K562 (cell line): ENCODE measurements around the gene ACLY. TPM values are rescaled to one million over a fixed set of nuclear protein-coding genes. Genes with fewer than 3 reads are reported as not detected.

Experiments used
- BHLHE40 ChIP-seq: IDR thresholded peaks from 2 replicates; pipeline ENCODE4 v1.6.1; 2011; ENCODE audit warnings: low read length, improper control_type of control experiment
- CBX1 ChIP-seq: sonication (generic); IDR thresholded peaks from 2 replicates; pipeline ENCODE4 v1.6.1; 2016; ENCODE audit warnings: antibody characterized with exemption, low read depth, mild to moderate bottlenecking
- CHD2 ChIP-seq: IDR thresholded peaks from 2 replicates; pipeline ENCODE4 v1.6.1; 2011; ENCODE audit warnings: low read depth, low read length
- CREBBP ChIP-seq: IDR thresholded peaks from one replicate; pipeline ENCODE4 v1.6.1; 2012; ENCODE audit warnings: low read depth, mild to moderate bottlenecking, control low read depth, inconsistent platforms, low read length
- FOSL1 ChIP-seq: fragments of 200-800 bp; sonication (Bioruptor generic); conservative IDR thresholded peaks from 2 replicates; pipeline ENCODE4 v1.6.1; 2016; ENCODE audit warnings: missing genetic modification characterization, missing compliant biosample characterization
- FOXA3 ChIP-seq, 2 experiments: fragments of 450-650 bp in 1 of 2; sonication (generic) in 1 of 2; formaldehyde crosslinking; IDR thresholded peaks in 1 of 2; conservative IDR thresholded peaks in 1 of 2; 2 replicates each; pipeline versions ENCODE4 v1.4.0 to v1.8.0; 2020 to 2022; ENCODE audit warnings: mild to moderate bottlenecking in 2 of 2, missing genetic modification reagents in 1 of 2
- FOXJ2 ChIP-seq: fragments of 200-800 bp; sonication (Bioruptor generic); IDR thresholded peaks from 2 replicates; pipeline ENCODE4 v1.6.1; 2016; ENCODE audit warnings: missing genetic modification characterization, missing compliant biosample characterization
- GABPA ChIP-seq: fragments of 200-800 bp; sonication (Bioruptor generic); conservative IDR thresholded peaks from 2 replicates; pipeline ENCODE4 v1.6.1; 2016; ENCODE audit warnings: low read depth, missing genetic modification characterization, missing compliant biosample characterization
- HDAC8 ChIP-seq: fragments of 450-650 bp; IDR thresholded peaks from 2 replicates; pipeline ENCODE4 v1.6.1; 2016; ENCODE audit warnings: mild to moderate bottlenecking, missing genetic modification characterization, moderate library complexity, missing compliant biosample characterization
- HIVEP1 ChIP-seq: fragments of 250-450 bp; sonication (Bioruptor Pico); IDR thresholded peaks from 2 replicates; pipeline ENCODE4 v1.4.0; 2020; ENCODE audit warnings: mild to moderate bottlenecking
- PHB ChIP-seq: fragments of 250-450 bp; sonication (Bioruptor Pico); IDR thresholded peaks from 2 replicates; pipeline ENCODE4 v1.5.0; 2021
- POLR2G ChIP-seq: fragments of 200-400 bp; formaldehyde crosslinking; IDR thresholded peaks from 2 replicates; pipeline ENCODE4 v1.6.1; 2017; ENCODE audit warnings: low read depth, mild to moderate bottlenecking, antibody characterized with exemption, low read length, moderate library complexity
- RFX1 ChIP-seq: fragments of 450-650 bp; IDR thresholded peaks from 2 replicates; pipeline ENCODE4 v1.6.1; 2016; ENCODE audit warnings: mild to moderate bottlenecking, moderate library complexity
- SIN3A ChIP-seq, 2 experiments: fragments of 150-350 bp in 1 of 2; IDR thresholded peaks; 2 replicates each; pipeline ENCODE4 v1.6.1; 2011 to 2016; ENCODE audit warnings: borderline replicate concordance in 2 of 2, low read depth in 2 of 2, low read length in 2 of 2, mild to moderate bottlenecking in 2 of 2, moderate library complexity in 2 of 2; ENCODE audit not compliant: control insufficient read depth in 1 of 2
- SIX5 ChIP-seq, 2 experiments: IDR thresholded peaks; 2 replicates each; pipeline ENCODE4 v1.6.1; 2011; ENCODE audit warnings: low read length in 2 of 2, borderline replicate concordance in 1 of 2, low read depth in 1 of 2, mild to moderate bottlenecking in 1 of 2, moderate library complexity in 1 of 2; ENCODE audit not compliant: insufficient read depth in 1 of 2
- SP1 ChIP-seq: sonication (generic); formaldehyde crosslinking; IDR thresholded peaks from 2 replicates; pipeline ENCODE4 v1.8.1; 2022; ENCODE audit warnings: mild to moderate bottlenecking, missing genetic modification reagents
- TFAM ChIP-seq: fragments of 250-450 bp; sonication (Bioruptor Pico); conservative IDR thresholded peaks from 2 replicates; pipeline ENCODE4 v1.5.0; 2021; ENCODE audit warnings: mild to moderate bottlenecking, moderate library complexity
- ZBTB17 ChIP-seq: fragments of 450-650 bp; formaldehyde crosslinking; IDR thresholded peaks from 2 replicates; pipeline ENCODE4 v1.4.0; 2020; ENCODE audit warnings: mild to moderate bottlenecking
- ZFX ChIP-seq: sonication (generic); formaldehyde crosslinking; IDR thresholded peaks from 2 replicates; pipeline ENCODE4 v1.8.0; 2022; ENCODE audit warnings: mild to moderate bottlenecking, missing genetic modification reagents, moderate library complexity
- ZNF197 ChIP-seq: fragments of 200-800 bp; sonication (Bioruptor generic); IDR thresholded peaks from 2 replicates; pipeline ENCODE4 v1.6.1; 2016; ENCODE audit warnings: low read depth, missing genetic modification characterization, missing compliant biosample characterization
- ZNF780A ChIP-seq: fragments of 250-450 bp; sonication (Bioruptor Pico); IDR thresholded peaks from 2 replicates; pipeline ENCODE4 v1.5.0; 2021; ENCODE audit warnings: mild to moderate bottlenecking
- polyA plus RNA-seq, 8 experiments: library from polyadenylated mRNA; depleted of rRNA in 4 of 8; stranded (reverse) in 5 of 8; unstranded in 3 of 8; fragments of >200 nt; fragmentation: Nextera tagmentation in 2 of 8; fragmentation: Illumina TruSeq in 1 of 8; extraction: Ambion mirVana in 2 of 8; extraction: Trizol in 1 of 8; gene quantifications; 2 replicates each; pipeline versions ENCODE4 v1.2.1 to v1.2.3, GENCODE V29; 2011 to 2014; ENCODE audit warnings: inconsistent platforms in 1 of 8, missing spikeins in 1 of 8
- total RNA-seq, 7 experiments: library from RNA; depleted of rRNA in 6 of 7; stranded (reverse); fragments of >200 nt in 6 of 7; fragmentation: Illumina TruSeq in 2 of 7; extraction: Trizol in 2 of 7; gene quantifications; 2 replicates each; pipeline versions ENCODE4 v1.2.1 to v1.2.3, GENCODE V29; 2011 to 2021; ENCODE audit warnings: low replicate concordance in 1 of 7
- TF ChIP-seq, protein P1 (sequence below): fragments of 250-450 bp; sonication (Bioruptor Pico); IDR thresholded peaks from 2 replicates; pipeline ENCODE4 v1.4.0; 2020

ACLY gene
- total and polyA plus RNA-seq, 9 of the 15 experiments (the other 6 are each of a cell fraction or from before 2014, with no cell fraction given), result 42.9 to 280 (median 125) TPM

DNA sequence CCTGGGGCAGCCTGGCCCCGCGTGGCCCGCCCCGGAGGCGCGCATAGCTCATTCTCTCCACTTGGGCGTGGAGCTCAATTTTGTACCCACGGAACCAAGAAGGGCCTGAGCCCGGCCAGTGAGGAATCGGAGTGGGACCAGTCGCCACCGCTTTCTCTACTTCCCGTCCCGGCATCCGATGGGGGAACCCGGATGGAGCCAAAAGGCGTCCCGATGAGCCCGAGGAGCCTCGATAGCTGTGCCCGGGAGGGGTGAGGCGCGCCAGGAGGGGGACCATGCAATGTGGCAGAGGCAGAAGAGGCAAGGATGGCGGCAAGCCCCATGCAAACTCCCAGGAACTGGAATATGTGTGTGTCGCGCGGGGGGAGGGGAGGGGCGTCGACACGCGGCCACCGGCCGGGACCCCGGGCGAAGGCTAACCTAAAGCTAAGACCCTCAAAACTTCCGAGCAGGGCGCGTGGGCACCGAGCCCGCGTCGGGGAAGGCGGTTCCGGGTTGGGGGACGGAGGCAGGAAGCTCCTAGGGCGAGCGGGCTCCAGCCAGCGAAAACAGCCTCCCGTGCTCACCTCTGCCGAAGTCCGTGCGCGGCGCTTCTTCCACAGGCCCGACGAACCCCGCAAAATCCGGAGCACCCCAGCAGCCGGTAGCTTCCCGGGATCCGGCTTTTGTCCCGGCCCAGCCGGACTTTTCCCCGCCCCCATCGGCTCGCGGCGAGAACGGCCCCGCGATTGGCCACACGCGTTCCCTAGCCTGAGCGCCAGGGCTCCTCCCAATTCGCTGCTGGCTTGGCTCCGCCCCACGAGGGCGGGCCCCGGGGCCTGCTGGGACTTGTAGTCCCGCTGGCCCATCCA, at the start of gene ACLY (continued):
- TF ChIP-seq, protein P1, sequence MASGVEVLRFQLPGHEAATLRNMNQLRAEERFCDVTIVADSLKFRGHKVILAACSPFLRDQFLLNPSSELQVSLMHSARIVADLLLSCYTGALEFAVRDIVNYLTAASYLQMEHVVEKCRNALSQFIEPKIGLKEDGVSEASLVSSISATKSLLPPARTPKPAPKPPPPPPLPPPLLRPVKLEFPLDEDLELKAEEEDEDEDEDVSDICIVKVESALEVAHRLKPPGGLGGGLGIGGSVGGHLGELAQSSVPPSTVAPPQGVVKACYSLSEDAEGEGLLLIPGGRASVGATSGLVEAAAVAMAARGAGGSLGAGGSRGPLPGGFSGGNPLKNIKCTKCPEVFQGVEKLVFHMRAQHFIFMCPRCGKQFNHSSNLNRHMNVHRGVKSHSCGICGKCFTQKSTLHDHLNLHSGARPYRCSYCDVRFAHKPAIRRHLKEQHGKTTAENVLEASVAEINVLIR, result no peak
- TF ChIP-seq TFAM (CRISPR knock-in tag) (no peak), ZBTB17 (CRISPR knock-in tag) (no peak), RFX1 (no peak), HIVEP1 (CRISPR knock-in tag) (no peak), SP1 (CRISPR knock-in tag) (peak; percentile 90), PHB (no peak), HDAC8 (no peak), ZFX (no peak), CREBBP (no peak), ZNF780A (CRISPR knock-in tag) (no peak), CHD2 (peak; percentile 50; the same call in 1 of the 2 replicates), FOSL1 (tag) (no peak), FOXJ2 (tag) (no peak), ZNF197 (CRISPR knock-in tag) (no peak), GABPA (peak; percentile 62), FOXA3 (CRISPR knock-in tag; conservative IDR thresholded peaks at IDR 0.05 in 1 of 2, IDR thresholded peaks at IDR 0.05 in 1 of 2) (no peak), POLR2G (peak; percentile 89), SIX5 (IDR thresholded peaks at IDR 0.05; ENCODE audit: borderline replicate concordance in 1 of 2, insufficient read depth in 1 of 2, low read depth in 1 of 2, low read length in 2 of 2) (peak; percentile 76 to 81), BHLHE40 (no peak; the same call in 1 of the 2 replicates), CBX1 (0 out of 2 replicates have a peak, but pooled peaks have one; percentile 76), SIN3A (IDR thresholded peaks at IDR 0.05; ENCODE audit: borderline replicate concordance in 2 of 2, control insufficient read depth in 1 of 2, low read depth in 2 of 2, low read length in 2 of 2) (peak; percentile 73 to 87; a peak in 2 of 4 replicates)
